Skin epidermis (tissue), 12 donors: ENCODE data around the gene HECW1.
"Not testable (repeated sequence)": the region's sequence is repeated elsewhere in the genome, so short reads cannot be mapped to it uniquely, and the experiment has no call there.

Source experiments
- H3K27ac ChIP-seq, 21 experiments: fragments of 200-600 bp; sonication (generic) in 11 of 21; one replicate each; pipeline ENCODE4 v1.5.0; 2020; ENCODE audit warnings: mild to moderate bottlenecking in 3 of 21, inconsistent platforms in 2 of 21, moderate library complexity in 2 of 21
- H3K4me3 ChIP-seq, 7 experiments: fragments of 200-600 bp; sonication (generic) in 2 of 7; one replicate each; pipeline ENCODE4 v1.5.0; 2020; ENCODE audit warnings: inconsistent platforms in 2 of 7, mild to moderate bottlenecking in 2 of 7, moderate library complexity in 1 of 7

HECW1 gene

DNA sequence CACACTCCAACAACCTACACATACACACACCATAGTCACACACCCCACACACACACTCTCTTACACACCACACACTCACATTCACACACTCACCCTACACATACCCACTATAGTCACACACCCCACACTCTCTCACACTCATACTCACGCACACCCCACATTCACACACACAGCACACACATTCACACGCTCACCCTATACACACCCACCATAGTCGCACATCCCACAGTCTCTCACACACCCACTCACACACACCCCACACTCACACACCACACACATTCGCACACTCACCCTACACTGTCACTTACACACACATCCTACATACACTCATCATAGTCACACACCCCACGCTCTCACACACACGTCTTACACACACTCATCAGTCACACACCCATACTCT is 85.6 kb downstream of the HECW1 start:
- Histone ChIP-seq H3K27ac (no peak overlapping the region), H3K4me3 (no peak overlapping the region)

GRCh38 chr7:43198599-43199090 is 86.2 kb downstream of the HECW1 start:
- H3K4me3 ChIP-seq: no peak overlapping the region
- H3K27ac ChIP-seq: no peak overlapping the region

DNA sequence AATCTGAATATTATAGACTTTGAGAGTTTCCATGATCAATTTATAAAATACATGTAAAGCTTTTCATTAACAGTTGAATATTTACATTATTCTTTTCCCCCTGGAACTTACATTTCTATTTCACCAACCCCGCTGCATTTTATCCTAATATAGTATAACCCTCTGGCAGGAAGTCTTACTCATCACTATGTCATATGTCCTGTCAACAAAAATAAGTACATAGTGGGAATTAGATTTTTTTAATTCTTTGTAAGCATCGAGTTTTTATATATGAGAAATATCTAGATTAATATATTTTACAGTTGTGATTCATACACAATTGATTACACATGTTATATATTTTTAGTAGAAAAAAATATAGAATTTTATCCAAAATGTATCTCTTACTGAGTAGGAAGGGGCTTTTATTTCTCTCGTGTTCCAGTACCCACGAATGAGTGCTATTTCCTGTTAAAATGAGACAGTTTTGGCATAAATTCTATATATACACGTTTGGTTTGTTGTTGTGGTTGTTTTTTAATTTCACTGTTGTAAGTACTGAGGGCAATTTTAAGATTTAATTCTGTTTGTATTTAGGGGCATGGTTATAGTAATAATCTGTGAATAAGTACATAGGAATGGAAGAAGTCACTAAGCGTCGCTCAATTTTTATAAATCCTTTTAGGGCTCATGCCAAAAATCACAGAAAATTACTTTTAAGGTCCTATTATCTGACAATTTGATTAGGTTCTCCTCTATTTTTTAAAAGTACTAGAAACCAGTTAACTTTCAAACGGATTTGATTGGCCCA is 87.1 kb downstream of the HECW1 start:
- H3K27ac ChIP-seq: no peak overlapping the region
- H3K4me3 ChIP-seq: no peak overlapping the region

DNA sequence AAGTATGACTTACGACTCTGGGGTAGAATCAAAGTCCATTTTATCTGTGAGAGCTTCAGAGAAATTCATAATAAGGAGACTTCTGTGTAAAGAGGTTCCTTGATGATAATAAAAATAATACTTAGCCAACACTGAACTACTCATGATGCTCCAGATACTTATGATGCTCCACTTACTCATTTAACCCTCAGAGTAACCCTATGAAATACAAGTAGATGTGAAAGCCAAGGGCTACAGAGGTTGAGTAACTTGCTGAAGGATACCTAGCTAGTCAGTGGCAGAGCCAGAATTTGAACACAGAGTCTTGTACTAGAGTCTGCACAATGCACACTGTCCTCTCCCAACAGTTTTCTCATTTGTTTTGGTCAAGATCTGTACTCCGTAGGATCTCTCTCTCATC is 89.5 kb downstream of the HECW1 start:
- Histone ChIP-seq H3K27ac (no peak overlapping the region), H3K4me3 (no peak overlapping the region)

GRCh38 chr7:43204081-43204480 is 91.6 kb downstream of the HECW1 start:
- H3K27ac ChIP-seq: no peak overlapping the region
- H3K4me3 ChIP-seq: no peak overlapping the region

DNA sequence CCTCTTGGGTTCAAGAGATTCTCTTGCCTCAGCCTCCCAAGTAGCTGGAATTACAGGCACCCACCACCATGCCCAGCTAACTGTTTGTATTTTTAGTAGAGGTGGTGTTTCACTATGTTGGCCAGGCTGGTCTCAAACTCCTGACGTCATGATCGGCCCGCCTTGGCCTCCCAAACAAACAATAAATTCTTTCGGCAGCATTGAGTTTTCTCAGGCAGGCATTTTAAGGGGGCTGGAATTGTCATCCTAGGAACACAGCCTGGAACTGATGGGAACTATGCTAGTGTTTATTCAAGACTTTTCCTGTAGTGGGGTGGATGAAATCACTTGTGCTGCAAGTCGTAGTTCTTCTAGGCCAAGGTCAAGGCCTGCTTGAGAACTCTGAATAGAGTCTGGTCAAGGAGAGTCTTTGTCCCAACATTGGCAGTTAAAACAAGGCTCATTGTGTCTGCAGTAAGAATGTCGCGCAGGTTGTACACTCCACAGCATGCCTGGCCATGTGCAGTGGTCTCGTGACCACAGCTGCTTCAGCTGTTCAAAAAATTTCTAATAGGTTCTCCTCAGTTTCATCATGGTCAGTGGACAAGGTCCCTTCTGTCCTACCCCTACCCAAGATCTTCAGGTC is 92.8 kb downstream of the HECW1 start:
- no peak overlapping the region for H3K27ac ChIP-seq

DNA sequence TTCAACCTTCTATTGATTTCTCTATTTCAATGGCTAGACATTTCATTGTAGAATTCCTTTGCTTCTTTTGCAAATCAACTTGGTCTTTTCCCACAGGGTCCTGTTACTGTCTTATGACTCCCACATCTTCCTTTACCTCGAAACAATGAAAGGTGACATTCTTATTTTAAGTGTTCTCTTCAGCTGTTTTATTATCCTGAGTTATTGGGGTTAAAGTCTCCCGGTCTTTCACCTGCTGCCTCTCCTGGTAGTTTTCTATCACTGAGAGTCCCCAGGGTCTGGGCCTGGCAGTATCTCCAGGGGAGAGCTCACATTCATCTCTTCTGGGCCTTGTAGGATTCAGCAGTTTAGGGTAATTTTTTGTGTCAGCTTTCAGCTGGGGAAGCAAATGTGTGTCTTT is 95.8 kb downstream of the HECW1 start:
- H3K27ac ChIP-seq: no peak overlapping the region
- H3K4me3 ChIP-seq: no peak overlapping the region

More for the DNA sequence above, 92.8 kb downstream of the HECW1 start:
- H3K4me3 ChIP-seq: no peak overlapping the region

DNA sequence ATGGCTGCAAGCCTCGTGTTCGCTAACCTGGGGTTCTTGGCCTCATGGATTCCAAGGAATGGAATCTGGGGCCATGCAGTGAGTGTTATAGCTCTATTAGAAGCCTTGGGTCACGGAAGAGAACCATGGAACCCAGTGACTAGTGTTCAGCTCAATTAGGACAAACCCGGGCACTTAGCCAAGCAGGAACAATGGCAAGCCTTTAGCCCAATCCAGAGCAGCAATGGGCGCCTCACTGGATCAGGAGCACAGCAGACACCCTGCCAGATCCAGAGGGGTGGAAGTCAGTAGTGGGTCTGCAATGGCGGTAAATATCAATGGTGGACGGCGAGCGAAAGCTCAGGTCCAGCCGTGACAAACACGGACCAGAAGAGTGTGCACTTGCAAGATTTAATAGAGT is 98.1 kb downstream of the HECW1 start:
- H3K4me3 ChIP-seq, H3K27ac ChIP-seq: not testable (repeated sequence)

- Histone ChIP-seq H3K4me3 (no peak overlapping the region), H3K27ac (no peak overlapping the region)
Measured at GRCh38 chr7:43211286-43211685, 98.8 kb downstream of the HECW1 start.

DNA sequence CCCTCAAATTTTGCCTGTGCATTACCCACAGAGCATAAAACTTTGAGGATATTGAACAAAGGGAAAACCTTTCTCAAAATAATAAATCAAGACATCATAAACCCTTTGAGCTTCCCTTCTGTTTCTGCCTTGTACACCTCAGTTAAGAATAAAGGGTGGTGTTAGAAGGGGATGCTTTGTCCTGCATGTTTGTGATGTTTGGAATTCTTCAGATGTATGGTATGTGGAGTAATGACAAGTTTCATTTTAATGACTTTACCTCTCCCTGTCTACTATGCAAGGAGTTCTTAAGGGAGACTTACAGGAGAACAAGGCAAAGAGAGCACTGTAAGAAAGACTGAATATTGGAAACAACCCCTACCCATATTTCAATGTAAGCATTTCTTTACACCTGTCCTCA is 99.2 kb downstream of the HECW1 start:
- Histone ChIP-seq H3K4me3 (no peak overlapping the region), H3K27ac (no peak overlapping the region)

- H3K4me3 ChIP-seq: no peak overlapping the region
- no peak overlapping the region for H3K27ac ChIP-seq
Measured at GRCh38 chr7:43212921-43213320, 100.5 kb downstream of the HECW1 start.

GRCh38 chr7:43215061-43215460 is 102.6 kb downstream of the HECW1 start:
- Histone ChIP-seq H3K4me3 (no peak overlapping the region), H3K27ac (no peak overlapping the region)

DNA sequence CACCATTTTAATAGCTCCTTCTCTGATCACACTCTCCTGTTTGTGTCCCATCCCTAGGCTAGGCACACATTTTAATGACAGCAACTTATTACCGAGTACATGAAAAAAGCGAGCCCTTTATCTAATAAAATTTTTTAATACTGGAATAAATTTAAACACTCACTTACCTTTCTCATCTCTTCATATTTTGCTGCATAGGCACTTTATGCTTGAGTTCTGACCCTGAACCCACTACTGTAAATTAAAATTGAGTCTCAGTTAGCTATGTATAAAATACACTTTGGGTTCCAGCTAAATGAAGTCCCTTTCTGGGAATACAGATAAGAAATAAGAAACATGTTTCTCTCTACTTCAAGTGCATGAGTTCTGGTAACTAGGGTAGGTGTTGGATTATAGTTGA is 104.6 kb downstream of the HECW1 start:
- no peak overlapping the region for H3K27ac ChIP-seq
- no peak overlapping the region for H3K4me3 ChIP-seq

- not testable (repeated sequence) for H3K27ac ChIP-seq, H3K4me3 ChIP-seq
Measured at GRCh38 chr7:43218901-43219300, 106.5 kb downstream of the HECW1 start.

GRCh38 chr7:43220250-43220649 is 107.8 kb downstream of the HECW1 start:
- no peak overlapping the region for H3K4me3 ChIP-seq
- no peak overlapping the region for H3K27ac ChIP-seq

DNA sequence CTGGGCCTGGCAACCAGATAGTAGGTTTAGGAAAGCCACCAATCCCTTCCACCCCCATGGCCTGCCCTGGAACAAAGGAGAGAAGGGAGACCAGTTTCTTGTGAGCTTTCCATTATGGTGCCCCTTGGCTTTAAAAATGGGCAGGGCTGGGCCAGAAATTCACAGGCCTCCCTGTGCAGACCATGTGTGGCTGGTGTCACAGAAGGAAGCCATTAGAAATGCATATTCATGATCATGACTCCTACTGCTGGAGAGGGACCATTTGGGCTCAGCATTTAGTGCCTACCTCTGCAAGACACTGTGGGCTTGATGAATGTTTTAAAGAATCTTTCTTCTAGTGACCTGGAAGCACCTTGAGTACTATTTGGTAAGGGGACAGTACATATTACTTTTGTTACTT is 108.3 kb downstream of the HECW1 start:
- H3K4me3 ChIP-seq: no peak overlapping the region
- no peak overlapping the region for H3K27ac ChIP-seq

DNA sequence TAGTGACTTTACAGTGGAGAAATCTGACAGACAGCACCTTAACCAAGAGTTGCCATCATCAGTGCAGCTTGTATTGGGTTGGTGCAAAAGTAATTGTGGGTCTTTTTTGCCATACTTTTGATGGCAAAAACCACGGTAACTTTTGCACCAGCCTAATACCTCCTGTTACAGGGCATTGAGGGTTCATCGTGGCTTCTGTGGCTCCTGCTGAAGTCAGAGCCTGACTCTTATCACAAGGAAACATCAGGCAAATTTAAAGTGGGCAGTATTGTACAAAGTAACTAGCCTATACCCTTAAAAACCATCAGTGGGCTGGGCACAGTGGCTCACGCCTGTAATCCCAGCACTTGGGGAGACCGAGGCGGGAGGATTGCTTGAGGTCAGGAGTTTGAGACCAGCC is 117.4 kb downstream of the HECW1 start:
- no peak overlapping the region for H3K4me3 ChIP-seq
- no peak overlapping the region for H3K27ac ChIP-seq

- no peak overlapping the region for H3K4me3 ChIP-seq
- H3K27ac ChIP-seq: no peak overlapping the region
Measured at GRCh38 chr7:43232366-43232765, 119.9 kb downstream of the HECW1 start.

GRCh38 chr7:43234073-43234472 is 121.6 kb downstream of the HECW1 start:
- Histone ChIP-seq H3K27ac (no peak overlapping the region), H3K4me3 (no peak overlapping the region)

GRCh38 chr7:43234968-43235367 is 122.5 kb downstream of the HECW1 start:
- no peak overlapping the region for H3K27ac ChIP-seq
- H3K4me3 ChIP-seq: no peak overlapping the region

- no peak overlapping the region for H3K27ac ChIP-seq
- no peak overlapping the region for H3K4me3 ChIP-seq
Measured at GRCh38 chr7:43240565-43240964, 128.1 kb downstream of the HECW1 start.
